GM19025 (cell line): Measurements from ENCODE around the gene TMX4.

Experiments
- ATAC-seq: cut with Tn5 transposase; IDR thresholded peaks from one replicate; pipeline ENCODE4 v1.9.1; 2021; ENCODE audit warnings: mild to moderate bottlenecking, low read depth, moderate library complexity; ENCODE audit not compliant: unreplicated experiment

TMX4 gene

GRCh38 chr20:8020314-8021079 is 936 bp upstream of the TMX4 start:
- peak; percentile 22 for ATAC-seq

- no peak for ATAC-seq
These were observed 362 bp upstream of the TMX4 start for GRCh38 chr20:8019998-8020247.

GRCh38 chr20:8018958-8019245 is 659 bp downstream of the TMX4 start:
- ATAC-seq = peak; percentile 63

GRCh38 chr20:8012724-8013123 is 6.8 kb downstream of the TMX4 start:
- no peak for ATAC-seq

GRCh38 chr20:8008733-8009132 is 10.8 kb downstream of the TMX4 start:
- no peak for ATAC-seq

- ATAC-seq = no peak
These were observed 12.1 kb downstream of the TMX4 start for GRCh38 chr20:8007490-8007889.

GRCh38 chr20:8005575-8006366 is 13.8 kb downstream of the TMX4 start:
- ATAC-seq = no peak

GRCh38 chr20:8005033-8005432 is 14.5 kb downstream of the TMX4 start:
- ATAC-seq = no peak

GRCh38 chr20:8002056-8002455 is 17.5 kb downstream of the TMX4 start:
- no peak for ATAC-seq

- ATAC-seq = no peak
These were observed 18.8 kb downstream of the TMX4 start for GRCh38 chr20:8000796-8001195.

- no peak for ATAC-seq
These were observed 22.7 kb downstream of the TMX4 start for GRCh38 chr20:7996898-7997297.

GRCh38 chr20:7994809-7995208 is 24.8 kb downstream of the TMX4 start:
- ATAC-seq = no peak

GRCh38 chr20:7993703-7994102 is 25.9 kb downstream of the TMX4 start:
- ATAC-seq = no peak

GRCh38 chr20:7993238-7993637 is 26.3 kb downstream of the TMX4 start:
- ATAC-seq = no peak

GRCh38 chr20:7990385-7990784 is 29.2 kb downstream of the TMX4 start:
- ATAC-seq = no peak

- no peak for ATAC-seq
These were observed 30.2 kb downstream of the TMX4 start for GRCh38 chr20:7989379-7989778.

GRCh38 chr20:7985916-7986315 is 33.6 kb downstream of the TMX4 start:
- ATAC-seq = no peak

- no peak for ATAC-seq
These were observed 35.4 kb downstream of the TMX4 start for GRCh38 chr20:7984192-7984591.

GRCh38 chr20:7981374-7981773 is 38.2 kb downstream of the TMX4 start:
- ATAC-seq = no peak

GRCh38 chr20:7980332-7981046 is 39.1 kb downstream of the TMX4 start:
- ATAC-seq = peak; percentile 66

GRCh38 chr20:7977709-7978108 is 41.9 kb downstream of the TMX4 start:
- no peak for ATAC-seq
